ENCODE measurements around the gene TIMM8B. TPM values are rescaled to one million over a fixed set of nuclear protein-coding genes. Genes with fewer than 3 reads are reported as not detected.
"Not testable (repeated sequence)": the region's sequence is repeated elsewhere in the genome, so short reads cannot be mapped to it uniquely, and the experiment has no call there.

Gene TIMM8B
- total RNA-seq, 6 experiments from 2014 or later = 54.7 to 78.5 (median 64.2) TPM

GRCh38 chr11:112051768-112052167 lies 34.8 kb downstream of the TIMM8B start:
- no peak overlapping the region for H3K4me3 Mint-ChIP-seq
- no peak for DNase-seq
- H3K4me1 Mint-ChIP-seq (ENCODE audit: low read depth) = peaks cover 17% of the 10 kb centered on the region
- H3K9me3 Mint-ChIP-seq = no peaks in the 10 kb centered on the region
- H3K36me3 Mint-ChIP-seq (ENCODE audit: low read depth) = peaks cover 38% of the 10 kb centered on the region
- H3K27ac Mint-ChIP-seq = no peak overlapping the region
- TF ChIP-seq CTCF (IDR thresholded peaks at IDR 0.05) = no peak
- H3K27me3 Mint-ChIP-seq (ENCODE audit: insufficient read depth) = no peaks in the 10 kb centered on the region

GRCh38 chr11:112050721-112051120 lies 35.8 kb downstream of the TIMM8B start:
- peaks cover 17% of the 10 kb centered on the region for H3K4me1 Mint-ChIP-seq (ENCODE audit: low read depth)
- H3K27me3 Mint-ChIP-seq (ENCODE audit: insufficient read depth) = no peaks in the 10 kb centered on the region
- H3K36me3 Mint-ChIP-seq (ENCODE audit: low read depth) = peaks cover 42% of the 10 kb centered on the region

GRCh38 chr11:112049777-112050176 lies 36.8 kb downstream of the TIMM8B start:
- H3K4me3 Mint-ChIP-seq = no peak overlapping the region
- no peak overlapping the region for H3K27ac Mint-ChIP-seq
- H3K36me3 Mint-ChIP-seq (ENCODE audit: low read depth) = peaks cover 43% of the 10 kb centered on the region
- peaks cover 17% of the 10 kb centered on the region for H3K4me1 Mint-ChIP-seq (ENCODE audit: low read depth)
- H3K9me3 Mint-ChIP-seq = no peaks in the 10 kb centered on the region
- no peaks in the 10 kb centered on the region for H3K27me3 Mint-ChIP-seq (ENCODE audit: insufficient read depth)
- no peak for DNase-seq
- no peak for TF ChIP-seq CTCF (IDR thresholded peaks at IDR 0.05)

More at GRCh38 chr11:112050721-112051120, 35.8 kb downstream of the TIMM8B start:
- TF ChIP-seq CTCF (IDR thresholded peaks at IDR 0.05) = no peak
- DNase-seq = no peak
- H3K9me3 Mint-ChIP-seq = no peaks in the 10 kb centered on the region
- H3K27ac Mint-ChIP-seq = no peak overlapping the region
- H3K4me3 Mint-ChIP-seq = no peak overlapping the region

- not testable (repeated sequence) for DNase-seq; H3K27ac Mint-ChIP-seq; H3K27me3 Mint-ChIP-seq (ENCODE audit: insufficient read depth); H3K9me3 Mint-ChIP-seq; H3K4me3 Mint-ChIP-seq
- Mint-ChIP-seq H3K36me3 (ENCODE audit: low read depth) (peaks cover 43% of the 10 kb centered on the region), H3K4me1 (ENCODE audit: low read depth) (peaks cover 20% of the 10 kb centered on the region)
Measured at GRCh38 chr11:112048256-112048655, 38.3 kb downstream of the TIMM8B start.

GRCh38 chr11:112046647-112047046 lies 39.9 kb downstream of the TIMM8B start:
- peaks cover 43% of the 10 kb centered on the region for H3K36me3 Mint-ChIP-seq (ENCODE audit: low read depth)
- H3K4me1 Mint-ChIP-seq (ENCODE audit: low read depth) = peaks cover 36% of the 10 kb centered on the region
- DNase-seq; H3K9me3 Mint-ChIP-seq; H3K27ac Mint-ChIP-seq; H3K27me3 Mint-ChIP-seq (ENCODE audit: insufficient read depth); H3K4me3 Mint-ChIP-seq: not testable (repeated sequence)

GRCh38 chr11:112044961-112045360 lies 41.6 kb downstream of the TIMM8B start:
- Mint-ChIP-seq H3K4me3 (no peak overlapping the region), H3K36me3 (ENCODE audit: low read depth) (peaks cover 44% of the 10 kb centered on the region), H3K9me3 (no peaks in the 10 kb centered on the region), H3K27me3 (ENCODE audit: insufficient read depth) (no peaks in the 10 kb centered on the region; the same call in 1 of the 2 replicates), H3K4me1 (ENCODE audit: low read depth) (peaks cover 43% of the 10 kb centered on the region), H3K27ac (no peak overlapping the region)
- no peak for DNase-seq
- no peak for TF ChIP-seq CTCF (IDR thresholded peaks at IDR 0.05)

GRCh38 chr11:112042961-112043304 lies 43.6 kb downstream of the TIMM8B start:
- Mint-ChIP-seq H3K27ac (peak overlapping the region; percentile 83), H3K4me3 (no peak overlapping the region; the same call in 1 of the 2 replicates), H3K27me3 (ENCODE audit: insufficient read depth) (no peaks in the 10 kb centered on the region; the same call in 1 of the 2 replicates), H3K36me3 (ENCODE audit: low read depth) (peaks cover 39% of the 10 kb centered on the region), H3K4me1 (ENCODE audit: low read depth) (peaks cover 27% of the 10 kb centered on the region), H3K9me3 (no peaks in the 10 kb centered on the region)
- no peak for DNase-seq
- TF ChIP-seq CTCF (IDR thresholded peaks at IDR 0.05) = no peak
